Adrenal gland (tissue), 12 donors: ENCODE measurements around the gene DGKK. TPM values are rescaled to one million over a fixed set of nuclear protein-coding genes. Genes with fewer than 3 reads are reported as not detected.

ENCODE experiments used
- DNase-seq, 7 donors: peaks; one replicate each; pipeline ENCODE4 v3.0.0-alpha.2; 2019 to 2020
- H3K27ac ChIP-seq, 5 donors: fragments of 200-600 bp; sonication (generic) in 4 of 5; 1 replicate in 3 of 5; 2 replicates in 2 of 5; pipeline versions ENCODE4 v1.5.1 to v1.8.0; 2016 to 2020; ENCODE audit warnings: mild to moderate bottlenecking in 1 of 5
- H3K27me3 ChIP-seq: fragments of 200-600 bp; 2 replicates; pipeline ENCODE4 v1.8.0; 2021
- H3K36me3 ChIP-seq, 2 donors: fragments of 200-600 bp; replicated peaks in 1 of 2; 1 replicate in 1 of 2; 2 replicates in 1 of 2; pipeline versions ENCODE4 v1.5.1 to v1.8.0; 2018 to 2022
- H3K4me1 ChIP-seq, 2 donors: fragments of 200-600 bp; replicated peaks in 1 of 2; 1 replicate in 1 of 2; 2 replicates in 1 of 2; pipeline versions ENCODE4 v1.5.1 to v1.8.0; 2018 to 2021
- H3K4me3 ChIP-seq, 4 donors: fragments of 200-600 bp; sonication (generic) in 3 of 4; one replicate each; pipeline ENCODE4 v1.5.1; 2016 to 2018
- H3K9me3 ChIP-seq, 3 donors: fragments of 200-600 bp; sonication (generic) in 1 of 3; replicated peaks in 1 of 3; 1 replicate in 2 of 3; 2 replicates in 1 of 3; pipeline versions ENCODE4 v1.5.1 to v1.8.0; 2016 to 2021
- POLR2A ChIP-seq, 2 donors: fragments of 450-650 bp; IDR thresholded peaks; one replicate each; pipeline ENCODE4 v1.6.1; 2017; ENCODE audit warnings: antibody characterized with exemption in 2 of 2, mild to moderate bottlenecking in 2 of 2, moderate library complexity in 1 of 2
- WGBS, 4 donors: extraction: QIAGEN DNeasy Blood & Tissue Kit in 2 of 4; methylation state at CpG; one replicate each; pipeline versions ENCODE4 v1.1.5 to v1.1.7; 2013 to 2017; 5-methylcytosine and 5-hydroxymethylcytosine counted together
- intact Hi-C, 2 donors: fragments of 100-400 bp; cut with DNase I; formaldehyde crosslinking; loops; one replicate each; pipeline versions ENCODE4 v1.14.1 to v1.15.0; 2022 to 2023
- polyA plus RNA-seq, 3 donors: library from polyadenylated mRNA; stranded (reverse); fragments of 200-250 nt in 2 of 3; fragments of 350-450 nt in 1 of 3; fragmentation: Illumina TruSeq in 1 of 3; extraction: RNeasy Lipid Tissue Mini Kit (QIAGEN cat#74804) in 1 of 3; gene quantifications; one replicate each; pipeline ENCODE4 v1.2.3, GENCODE V29; 2013 to 2014
- total RNA-seq, 9 donors: library from RNA; depleted of rRNA in 4 of 9; stranded (reverse); fragments of >200 nt in 4 of 9; fragments of 120-200 nt in 1 of 9; fragmentation: NEBNext Ultra II Directional in 1 of 9; extraction: Animal tissue kit (Norgen Biotek cat#: 25700) in 1 of 9; gene quantifications; one replicate each; pipeline versions ENCODE4 v1.1.0 to v1.2.4, GENCODE V29; 2013 to 2023
- TF ChIP-seq, protein P1 (sequence below), 6 experiments: fragments of 450-650 bp in 4 of 6; fragments of 200-600 bp in 2 of 6; sonication (generic) in 1 of 6; IDR thresholded peaks; 1 replicate in 5 of 6; 2 replicates in 1 of 6; pipeline versions ENCODE4 v1.5.1 to v1.8.0; 2016 to 2021; ENCODE audit warnings: antibody characterized with exemption in 6 of 6, mild to moderate bottlenecking in 2 of 6, moderate library complexity in 1 of 6
- donor health status: healthy with polysubstance abuse.
- donor health status: Bipolar disorder and iron deficiency.
- donor health status: DM: yes; HTN: yes; CAD: no.
- donor health status: DM: no; HTN: no; CAD: no.
- donor health status: DM: no; HTN: no; CAD: no.
- donor health status: DM: yes; HTN: yes; CAD: no.

The DGKK gene
- total and polyA plus RNA-seq, 12 donors: 0.04 to 5.3 (median 1.3) TPM; not detected in 3

- DNase-seq: no peak
- Histone ChIP-seq H3K27ac (no peak overlapping the region), H3K4me1 (no peaks in the 10 kb centered on the region), H3K36me3 (no peaks in the 10 kb centered on the region), H3K27me3 (no peaks in the 10 kb centered on the region), H3K9me3 (no peaks in the 10 kb centered on the region), H3K4me3 (no peak overlapping the region)
- WGBS, 4 donors: 70 to 85% (median 77%) methylated on average over 5 of the region's 5 CpGs
- TF ChIP-seq, protein P1, sequence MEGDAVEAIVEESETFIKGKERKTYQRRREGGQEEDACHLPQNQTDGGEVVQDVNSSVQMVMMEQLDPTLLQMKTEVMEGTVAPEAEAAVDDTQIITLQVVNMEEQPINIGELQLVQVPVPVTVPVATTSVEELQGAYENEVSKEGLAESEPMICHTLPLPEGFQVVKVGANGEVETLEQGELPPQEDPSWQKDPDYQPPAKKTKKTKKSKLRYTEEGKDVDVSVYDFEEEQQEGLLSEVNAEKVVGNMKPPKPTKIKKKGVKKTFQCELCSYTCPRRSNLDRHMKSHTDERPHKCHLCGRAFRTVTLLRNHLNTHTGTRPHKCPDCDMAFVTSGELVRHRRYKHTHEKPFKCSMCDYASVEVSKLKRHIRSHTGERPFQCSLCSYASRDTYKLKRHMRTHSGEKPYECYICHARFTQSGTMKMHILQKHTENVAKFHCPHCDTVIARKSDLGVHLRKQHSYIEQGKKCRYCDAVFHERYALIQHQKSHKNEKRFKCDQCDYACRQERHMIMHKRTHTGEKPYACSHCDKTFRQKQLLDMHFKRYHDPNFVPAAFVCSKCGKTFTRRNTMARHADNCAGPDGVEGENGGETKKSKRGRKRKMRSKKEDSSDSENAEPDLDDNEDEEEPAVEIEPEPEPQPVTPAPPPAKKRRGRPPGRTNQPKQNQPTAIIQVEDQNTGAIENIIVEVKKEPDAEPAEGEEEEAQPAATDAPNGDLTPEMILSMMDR (IDR thresholded peaks at IDR 0.05): no peak
- no peak for TF ChIP-seq POLR2A (IDR thresholded peaks at IDR 0.05)
- intact Hi-C loops: no loop called here
Observed at GRCh38 chrX:50381729-50382415, 88.8 kb downstream of the DGKK start.

- intact Hi-C loops: no loop called here
- Histone ChIP-seq H3K36me3 (no peaks in the 10 kb centered on the region), H3K27me3 (no peaks in the 10 kb centered on the region), H3K4me1 (no peaks in the 10 kb centered on the region), H3K4me3 (no peak overlapping the region), H3K9me3 (no peaks in the 10 kb centered on the region), H3K27ac (no peak overlapping the region)
- WGBS, 4 donors: 75 to 88% (median 83%) methylated on average over 9 of the region's 9 CpGs
- TF ChIP-seq, protein P1 (IDR thresholded peaks at IDR 0.05): no peak
- TF ChIP-seq POLR2A (IDR thresholded peaks at IDR 0.05): no peak
- DNase-seq: no peak
Observed at GRCh38 chrX:50375481-50376267, 95.0 kb downstream of the DGKK start.

DNA sequence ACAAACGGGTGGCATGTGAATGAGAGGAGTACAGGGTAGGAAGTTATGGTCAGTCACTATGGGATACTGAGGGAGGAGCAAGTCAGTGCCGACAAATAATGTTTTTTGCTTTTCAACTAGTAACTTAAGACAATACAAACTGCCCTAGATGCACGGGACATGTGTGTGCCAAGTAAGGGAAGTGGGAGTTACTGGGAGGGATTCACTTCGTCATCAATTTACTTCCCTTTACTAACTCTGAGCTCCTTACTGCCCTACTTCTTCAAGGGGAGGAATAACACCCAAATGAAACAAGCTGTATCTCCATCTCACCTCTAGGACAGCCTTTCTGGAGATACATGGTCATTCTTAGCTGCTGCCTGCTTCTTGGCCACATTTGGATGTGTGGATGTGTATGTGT is 97.7 kb downstream of the DGKK start:
- intact Hi-C loops: no loop called here
- H3K9me3 ChIP-seq: no peaks in the 10 kb centered on the region
- H3K27me3 ChIP-seq: no peaks in the 10 kb centered on the region
- H3K4me1 ChIP-seq: no peaks in the 10 kb centered on the region
- H3K36me3 ChIP-seq: no peaks in the 10 kb centered on the region
- no peak overlapping the region for H3K27ac ChIP-seq
- WGBS, 4 donors: 53 to 83% (median 58%) methylated on average over 2 to 4 of the region's 4 CpGs
- DNase-seq: no peak
- no peak for TF ChIP-seq POLR2A (IDR thresholded peaks at IDR 0.05)
- TF ChIP-seq, protein P1 (IDR thresholded peaks at IDR 0.05): no peak
- H3K4me3 ChIP-seq: no peak overlapping the region

GRCh38 chrX:50343917-50344316 is 126.7 kb downstream of the DGKK start:
- TF ChIP-seq POLR2A (IDR thresholded peaks at IDR 0.05): no peak
- TF ChIP-seq, protein P1 (IDR thresholded peaks at IDR 0.05): no peak
- no peaks in the 10 kb centered on the region for H3K27me3 ChIP-seq
- H3K27ac ChIP-seq: no peak overlapping the region
- intact Hi-C loops: no loop called here
- no peak overlapping the region for H3K4me3 ChIP-seq
- H3K4me1 ChIP-seq: no peaks in the 10 kb centered on the region
- DNase-seq: no peak
- H3K9me3 ChIP-seq: no peaks in the 10 kb centered on the region
- H3K36me3 ChIP-seq: no peaks in the 10 kb centered on the region
